Hippocampal formation (tissue), 2 donors: ENCODE data around the gene GAB2.
"Not testable (repeated sequence)": the region's sequence is repeated elsewhere in the genome, so short reads cannot be mapped to it uniquely, and the experiment has no call there.

Source experiments
- DNase-seq, 2 donors: peaks; one replicate each; lab custom pipeline; 2025; lab: John Stamatoyannopoulos, UW

Gene GAB2

DNA sequence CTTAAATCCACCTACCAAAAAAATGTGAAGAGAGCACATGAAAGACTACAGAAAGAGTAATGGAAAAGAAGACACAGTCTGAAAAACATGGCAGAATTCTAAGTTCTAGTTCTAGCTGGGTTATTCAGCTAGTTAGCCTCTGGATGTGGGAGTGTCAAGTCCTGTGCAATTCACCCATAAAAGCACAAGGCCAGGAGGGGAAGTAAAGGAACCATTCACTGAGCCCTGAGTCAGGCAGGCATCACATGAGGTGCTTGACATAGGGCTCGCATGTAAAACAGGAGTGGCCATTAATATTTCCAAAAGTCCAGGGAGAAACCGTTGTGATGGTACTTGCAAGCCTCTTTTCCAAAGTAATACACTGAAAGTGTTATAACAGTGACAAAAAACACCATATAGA is 103.7 kb downstream of the GAB2 start:
- no peak for DNase-seq

DNA sequence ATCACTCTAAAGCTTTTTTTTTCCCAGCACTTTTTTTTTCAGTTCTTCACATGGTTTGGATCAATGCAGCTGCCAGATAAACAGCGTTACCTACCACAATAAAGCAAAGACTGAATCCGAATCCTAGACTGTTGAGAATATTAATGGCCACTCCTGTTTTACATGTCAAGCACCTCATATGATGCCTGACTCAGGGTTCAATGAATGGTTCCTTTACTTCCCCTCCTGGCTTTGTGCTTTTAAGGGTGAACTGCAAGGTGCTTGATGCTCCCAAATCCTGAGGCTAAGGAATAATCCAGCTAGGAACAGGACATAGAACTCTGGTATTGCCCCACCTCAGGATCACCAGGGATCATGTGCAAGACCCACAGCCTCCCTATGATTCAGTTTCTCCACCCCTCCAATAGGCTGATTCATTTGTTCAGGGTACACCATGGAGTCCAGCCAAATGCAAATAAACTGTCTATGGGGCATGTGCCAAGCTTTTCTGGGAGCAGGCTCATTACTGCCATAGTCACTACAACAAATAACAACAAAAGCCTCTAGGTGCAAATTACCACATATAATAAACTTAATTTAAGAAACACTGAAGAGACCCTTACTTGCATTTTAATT is 104.3 kb downstream of the GAB2 start:
- DNase-seq = peak; percentile 49 to 50

DNA sequence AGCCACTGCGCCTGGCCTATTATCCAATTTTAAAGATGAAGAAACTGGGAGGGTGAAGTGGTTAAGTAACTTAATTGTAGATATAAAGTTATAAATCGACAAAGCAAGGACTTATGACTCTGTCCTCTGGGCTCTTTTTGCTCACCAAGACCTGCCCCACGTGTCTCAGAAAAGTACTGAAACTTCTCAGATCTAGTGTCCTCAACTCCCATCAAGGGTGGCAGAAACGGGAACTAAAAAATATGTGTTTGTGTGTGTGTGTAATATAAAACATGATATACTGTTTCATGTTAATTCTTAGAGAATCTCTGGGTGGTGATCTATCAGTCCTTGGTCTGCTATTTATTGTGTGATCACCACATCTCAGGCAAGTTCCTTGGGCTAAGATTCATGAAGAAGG is 104.9 kb downstream of the GAB2 start:
- no peak for DNase-seq

DNA sequence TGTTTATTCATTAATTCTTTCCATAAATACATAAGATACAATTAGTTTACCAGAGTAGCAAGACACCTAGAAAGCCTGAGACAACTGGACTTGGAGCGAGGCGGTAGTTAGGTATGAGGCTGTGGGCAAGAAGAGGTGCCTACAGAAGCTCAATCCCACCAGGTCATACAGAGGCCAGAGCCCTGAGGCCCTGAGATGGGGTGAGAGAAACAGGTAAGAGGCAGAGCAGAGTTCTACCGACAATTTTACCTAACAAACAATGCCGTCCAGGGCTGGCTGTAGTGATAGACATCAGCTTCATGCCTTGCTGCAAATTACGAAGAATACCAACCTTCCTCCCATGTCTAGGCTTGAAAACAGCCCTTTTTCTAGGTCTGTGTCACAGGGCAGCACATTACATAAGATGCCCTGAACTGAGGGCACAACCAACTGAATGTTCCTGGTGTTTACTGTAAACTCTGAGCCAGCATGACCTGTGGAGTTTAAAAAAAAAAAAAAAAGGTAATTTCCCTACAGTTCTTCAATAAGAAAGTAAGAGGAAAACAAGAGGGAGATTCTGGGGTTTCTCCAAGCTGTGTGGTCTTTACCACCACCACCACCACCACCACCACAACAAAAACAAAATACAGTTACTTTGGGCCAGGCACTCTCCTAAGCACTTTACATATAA is 105.8 kb downstream of the GAB2 start:
- no peak for DNase-seq

DNA sequence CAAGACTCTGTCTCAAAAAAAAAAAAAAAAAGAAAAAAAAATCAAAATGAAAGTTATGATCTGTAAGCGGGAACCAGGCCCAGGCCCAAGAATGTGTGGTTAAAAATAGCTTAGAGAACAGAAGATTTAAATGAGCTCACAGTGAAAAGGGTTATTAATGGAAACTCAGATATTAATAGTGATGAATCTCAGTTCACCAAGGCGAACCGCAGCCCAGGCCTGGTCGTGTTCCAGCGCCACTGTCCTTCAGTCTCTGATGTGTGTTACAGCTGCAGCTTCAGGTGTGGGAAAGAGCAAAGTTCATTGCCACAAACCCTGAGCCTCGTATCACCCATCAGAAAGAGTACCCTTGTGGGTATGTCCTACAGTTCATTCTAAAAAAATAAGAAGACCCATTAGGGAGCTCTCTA is 107.1 kb downstream of the GAB2 start:
- DNase-seq = no peak

DNA sequence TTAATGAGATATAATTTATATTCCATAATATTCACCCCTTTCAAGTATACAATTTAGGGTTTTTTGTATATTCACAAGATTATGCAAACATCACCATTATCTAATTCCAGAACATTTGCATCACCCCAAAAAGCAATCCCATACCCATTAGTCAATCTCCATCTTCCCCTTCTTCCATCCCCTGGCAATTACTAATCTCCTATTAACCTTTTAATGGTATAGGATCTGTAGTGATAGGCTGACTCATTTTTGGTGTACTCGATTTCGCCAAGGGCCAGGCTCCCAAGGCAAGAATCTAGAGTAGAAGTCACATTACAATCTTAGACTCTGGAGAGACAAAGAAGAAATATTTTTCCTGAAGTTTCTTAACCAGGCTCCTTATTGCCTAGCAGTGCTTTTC is 113.4 kb downstream of the GAB2 start:
- no peak for DNase-seq

DNA sequence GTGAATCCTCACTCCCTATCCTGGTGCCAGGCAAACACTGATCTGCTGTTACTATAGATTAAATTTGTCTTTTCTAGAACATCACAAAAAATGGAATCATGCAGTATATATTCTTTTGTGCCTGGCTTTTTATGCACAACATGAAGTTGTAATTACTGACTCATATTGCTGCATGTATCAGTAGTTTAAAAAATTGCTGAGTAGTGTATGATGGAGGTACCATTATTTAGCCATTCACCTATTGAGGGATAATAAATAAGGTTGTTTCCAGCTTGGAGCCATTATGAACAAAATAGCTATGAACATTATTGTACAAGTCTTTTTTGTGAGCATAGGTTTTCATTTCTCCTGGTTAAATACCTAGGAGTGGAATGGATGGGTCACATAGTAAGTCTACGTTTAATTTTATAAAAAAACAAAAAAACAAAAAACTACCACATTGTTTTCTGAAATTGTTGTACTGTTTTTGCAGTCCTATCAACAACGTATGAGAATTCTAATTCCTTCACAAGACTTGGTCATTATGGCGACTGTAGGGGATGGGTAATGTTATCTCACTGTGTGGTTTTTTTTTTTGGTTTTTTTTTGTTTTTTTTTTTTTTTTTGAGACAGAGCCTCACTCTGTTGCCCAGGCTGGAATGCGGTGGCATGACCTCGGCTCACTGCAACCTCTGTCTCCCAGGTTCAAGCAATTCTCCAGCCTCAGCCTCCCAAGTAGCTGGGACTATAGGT is 117.3 kb downstream of the GAB2 start:
- DNase-seq = no peak

DNA sequence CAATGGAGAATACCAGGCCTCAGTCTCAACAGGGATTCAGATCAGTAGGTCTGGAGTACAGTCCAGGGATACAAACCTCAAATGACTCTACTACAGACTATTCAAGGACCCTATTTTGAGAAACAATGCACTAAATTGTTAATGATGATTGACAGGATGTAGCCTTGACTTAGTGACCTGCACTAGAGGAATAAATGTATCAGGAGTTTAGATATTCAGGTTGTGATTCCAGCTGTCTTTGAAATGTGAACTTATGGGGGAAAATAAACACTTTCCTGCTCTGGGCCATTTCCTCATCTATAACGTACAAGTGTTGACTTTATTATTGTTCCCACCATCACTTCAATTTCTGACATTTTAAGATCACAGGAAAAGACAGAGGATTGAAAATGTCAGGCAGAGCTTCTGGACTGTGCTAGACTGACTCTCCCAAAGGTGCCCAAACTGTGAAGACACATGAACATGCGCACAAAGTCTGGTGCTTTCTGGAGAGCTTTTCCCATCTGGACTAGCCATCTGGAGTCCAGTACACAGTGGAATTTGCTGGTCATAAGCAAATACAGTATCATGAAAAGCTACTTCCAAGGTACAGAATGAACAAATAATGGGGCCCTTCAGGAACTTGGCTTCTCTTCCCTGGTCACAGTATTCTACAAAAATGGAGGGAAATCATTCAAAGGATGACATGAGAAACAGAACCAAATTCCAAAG is 118.5 kb downstream of the GAB2 start:
- DNase-seq = no peak

DNA sequence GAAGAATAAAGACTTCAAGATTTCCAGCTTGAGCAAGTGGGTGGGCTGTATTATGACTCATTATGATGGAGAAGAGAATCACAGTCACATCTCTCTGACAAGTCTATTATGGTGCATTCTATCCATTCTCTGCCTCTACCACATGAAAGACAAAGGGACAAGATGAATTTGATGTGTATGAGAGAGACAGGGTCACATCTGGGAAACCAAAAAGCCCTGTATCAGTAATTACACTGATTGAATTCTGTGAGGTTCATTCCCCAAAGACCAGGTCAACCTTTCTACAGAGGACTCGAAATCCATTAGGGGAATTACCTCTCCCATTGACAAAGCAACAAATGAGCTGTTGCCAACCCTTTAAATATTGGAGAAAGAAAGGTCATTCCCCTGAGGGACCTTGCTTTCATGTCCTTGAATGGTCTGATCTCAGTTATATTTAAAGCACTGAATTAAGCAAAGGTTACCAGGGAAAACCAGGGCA is 119.3 kb downstream of the GAB2 start:
- no peak for DNase-seq

DNA sequence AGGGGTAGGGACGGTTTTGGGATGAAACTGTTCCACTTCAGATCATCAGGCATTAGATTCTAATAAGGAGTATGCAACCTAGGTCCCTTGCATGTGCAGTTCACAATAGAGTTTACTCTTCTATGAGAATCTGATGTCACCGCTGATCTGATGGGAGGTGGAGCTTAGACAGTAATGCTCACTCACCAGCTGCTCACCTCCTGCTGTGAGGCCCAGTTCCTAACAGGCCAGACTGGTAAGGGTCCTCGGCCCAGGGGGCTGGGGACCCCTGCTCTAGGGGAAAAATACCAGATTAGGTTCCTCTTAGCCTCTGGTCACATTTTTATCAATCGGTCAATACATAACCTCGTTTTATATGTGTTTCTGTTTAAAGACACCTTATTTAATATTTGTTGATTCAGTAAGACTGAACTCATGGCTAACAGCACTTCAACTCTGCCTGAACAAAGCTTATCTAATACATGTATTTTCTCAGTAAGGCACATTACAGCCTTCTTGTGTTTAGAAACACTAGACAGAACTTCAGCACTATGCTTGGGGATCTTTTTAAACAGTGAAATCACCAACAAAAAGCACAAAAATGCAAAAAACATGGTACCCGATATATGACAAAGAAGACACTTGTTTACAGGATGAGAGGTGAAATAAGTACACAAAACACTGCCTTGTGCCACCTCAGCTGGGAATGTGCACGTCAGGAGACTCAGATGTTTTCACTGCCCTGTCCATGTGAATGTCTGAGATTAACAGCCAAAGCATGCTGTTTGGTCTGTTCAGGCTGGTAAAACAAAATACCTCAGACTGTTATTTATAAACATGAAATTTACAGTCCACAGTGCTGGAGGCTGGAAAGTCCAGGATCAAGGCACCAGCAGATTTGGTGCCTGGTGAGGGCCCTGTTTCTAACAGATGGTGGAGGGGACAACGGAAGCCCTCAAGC is 121.4 kb downstream of the GAB2 start:
- DNase-seq = no peak

DNA sequence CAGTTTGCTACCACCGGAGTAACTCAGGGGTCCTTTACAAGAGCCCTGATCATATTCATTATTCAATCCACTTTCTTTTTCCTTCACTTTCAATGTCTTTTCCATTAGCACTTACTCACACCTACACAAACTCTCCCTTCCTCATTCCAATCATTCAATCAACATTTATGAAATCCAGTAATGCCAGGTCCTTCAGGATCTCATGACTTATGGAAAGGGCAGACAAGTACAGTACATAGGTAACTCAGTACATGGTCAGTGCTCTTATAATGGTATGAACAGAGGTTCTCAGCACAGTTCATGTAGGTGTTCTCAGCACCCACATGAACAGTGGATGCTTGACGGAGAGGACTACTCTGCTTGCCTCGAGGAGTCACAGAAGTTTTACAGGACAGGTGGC is 122.3 kb downstream of the GAB2 start:
- DNase-seq = no peak

DNA sequence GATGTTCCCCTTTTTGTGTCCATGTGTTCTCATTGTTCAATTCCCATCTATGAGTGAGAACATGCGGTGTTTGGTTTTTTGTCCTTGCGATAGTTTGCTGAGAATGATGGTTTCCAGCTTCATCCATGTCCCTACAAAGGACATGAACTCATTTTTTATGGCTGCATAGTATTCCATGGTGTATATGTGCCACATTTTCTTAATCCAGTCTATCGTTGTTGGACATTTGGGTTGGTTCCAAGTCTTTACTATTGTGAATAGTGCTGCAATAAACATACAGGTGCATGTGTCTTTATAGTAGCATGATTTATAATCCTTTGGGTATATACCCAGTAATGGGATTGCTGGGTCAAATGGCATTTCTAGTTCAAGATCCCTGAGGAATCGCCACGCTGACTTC is 123.5 kb downstream of the GAB2 start:
- not testable (repeated sequence) for DNase-seq

DNA sequence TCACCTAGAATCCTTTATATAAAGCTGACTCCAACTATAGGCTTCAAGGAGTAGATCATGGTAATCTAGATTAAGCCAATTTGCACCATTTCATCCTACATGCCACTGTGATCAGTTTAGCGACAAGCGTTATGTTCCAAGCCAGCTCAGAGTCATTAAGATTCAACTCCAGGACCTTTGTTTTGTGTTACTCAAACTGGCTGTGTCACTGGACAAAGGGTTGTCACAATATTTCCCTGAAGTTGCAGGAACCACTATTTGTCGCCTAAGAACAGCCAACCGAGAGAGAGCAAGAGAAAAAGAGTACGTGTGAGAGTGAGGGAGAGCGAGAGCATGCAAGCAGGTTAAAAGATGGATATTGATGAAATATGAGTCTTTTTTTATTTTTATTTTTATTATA is 124.1 kb downstream of the GAB2 start:
- DNase-seq = no peak

DNA sequence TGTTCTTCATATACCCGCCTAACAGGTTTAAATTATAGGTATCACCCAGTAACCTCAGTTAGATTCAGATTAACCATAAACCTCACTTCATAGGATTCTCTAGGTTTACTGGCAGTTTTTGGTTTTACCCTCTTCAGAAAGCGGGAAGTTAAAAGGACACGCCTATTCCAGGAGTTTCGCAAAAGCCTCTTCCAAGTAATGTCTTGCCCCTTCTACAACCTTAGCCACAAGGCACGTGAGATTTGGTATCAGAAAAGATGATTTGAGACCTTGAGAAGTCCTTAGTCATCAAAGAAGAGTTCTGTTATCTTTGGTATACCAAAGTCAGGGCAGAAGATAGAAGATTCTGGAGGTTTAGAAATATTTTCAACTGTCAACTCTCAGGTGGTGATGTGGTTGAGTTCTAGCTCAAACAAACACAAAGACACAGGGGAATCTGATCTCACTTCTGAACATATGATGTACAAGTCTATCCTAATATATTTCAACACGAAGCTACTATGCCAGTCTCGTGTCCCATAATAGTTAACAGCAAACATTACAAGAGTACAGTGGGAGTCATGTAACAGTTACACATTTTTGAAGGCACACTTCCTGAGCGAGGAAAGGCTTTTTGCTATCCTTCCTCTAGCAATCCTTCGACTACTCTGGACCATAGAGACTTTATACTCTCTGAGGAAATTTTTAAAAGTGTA is 125.4 kb downstream of the GAB2 start:
- no peak for DNase-seq

DNA sequence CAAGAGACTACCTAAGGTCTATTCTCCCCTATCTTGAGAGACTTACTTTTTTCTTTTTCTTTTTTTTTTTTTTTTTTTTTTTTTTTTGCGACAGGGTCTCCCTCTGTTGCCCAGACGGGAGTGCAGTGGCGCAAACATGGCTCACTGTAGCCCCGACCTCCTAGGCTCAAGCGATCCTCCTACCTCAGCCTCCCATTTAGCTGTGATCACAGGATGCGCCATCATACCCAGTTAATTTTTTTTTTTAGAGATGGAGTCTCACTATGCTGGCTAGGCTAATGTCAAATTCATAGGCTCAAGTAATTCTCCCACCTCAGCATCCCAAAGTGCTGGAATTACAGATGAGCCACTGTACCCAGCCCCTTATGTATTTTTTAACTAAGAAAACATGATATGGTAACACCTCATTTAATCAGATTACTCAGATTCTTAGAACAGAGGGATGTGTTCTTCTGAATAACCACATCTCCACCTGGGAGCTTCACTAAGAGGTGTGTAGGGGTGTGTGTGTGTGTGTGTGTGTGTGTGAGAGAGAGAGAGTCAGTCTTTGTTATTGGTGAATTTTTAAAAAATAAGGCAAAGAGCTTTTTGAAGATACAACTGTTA is 126.0 kb downstream of the GAB2 start:
- no peak for DNase-seq

DNA sequence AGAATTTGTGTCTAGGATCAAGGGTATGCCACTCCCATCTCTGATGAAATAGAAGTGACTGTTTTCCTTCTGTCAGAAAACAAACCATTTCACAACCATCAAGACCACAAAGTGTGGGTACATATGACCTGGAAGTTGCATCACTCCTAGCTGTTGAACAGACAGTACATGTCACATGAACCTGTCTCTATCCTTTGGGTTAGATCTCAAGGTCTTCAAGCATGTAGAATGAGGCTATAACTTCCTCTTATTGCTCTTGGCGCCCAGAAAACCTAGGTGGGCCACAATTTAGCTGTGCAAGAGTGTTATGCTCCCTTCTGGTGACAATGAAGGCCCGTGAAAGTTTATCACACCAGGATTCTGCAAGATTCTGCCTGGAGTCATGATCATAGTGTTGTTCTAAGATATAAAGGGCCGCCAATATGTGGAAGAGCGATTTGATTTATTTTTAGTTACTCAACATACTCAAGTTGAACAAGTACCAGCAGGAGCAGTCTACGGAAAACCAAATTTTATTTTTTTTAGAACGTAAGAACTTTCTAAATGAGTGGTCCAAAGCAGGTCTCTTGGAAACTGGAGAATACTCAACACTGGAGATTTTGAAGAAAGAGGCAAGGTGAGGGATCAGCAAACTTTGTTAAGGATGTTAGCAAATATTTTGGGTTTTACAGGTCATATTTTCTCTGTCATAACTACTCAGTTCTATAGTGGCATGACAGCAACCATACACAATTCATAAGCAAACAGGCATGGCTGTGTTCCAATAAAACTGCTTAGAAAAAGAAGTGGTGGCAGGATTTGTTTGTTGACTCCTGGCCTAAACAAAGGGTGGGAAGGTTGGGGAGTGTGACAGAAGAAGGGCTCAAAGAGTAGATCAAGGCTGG is 127.1 kb downstream of the GAB2 start:
- DNase-seq = no peak

DNA sequence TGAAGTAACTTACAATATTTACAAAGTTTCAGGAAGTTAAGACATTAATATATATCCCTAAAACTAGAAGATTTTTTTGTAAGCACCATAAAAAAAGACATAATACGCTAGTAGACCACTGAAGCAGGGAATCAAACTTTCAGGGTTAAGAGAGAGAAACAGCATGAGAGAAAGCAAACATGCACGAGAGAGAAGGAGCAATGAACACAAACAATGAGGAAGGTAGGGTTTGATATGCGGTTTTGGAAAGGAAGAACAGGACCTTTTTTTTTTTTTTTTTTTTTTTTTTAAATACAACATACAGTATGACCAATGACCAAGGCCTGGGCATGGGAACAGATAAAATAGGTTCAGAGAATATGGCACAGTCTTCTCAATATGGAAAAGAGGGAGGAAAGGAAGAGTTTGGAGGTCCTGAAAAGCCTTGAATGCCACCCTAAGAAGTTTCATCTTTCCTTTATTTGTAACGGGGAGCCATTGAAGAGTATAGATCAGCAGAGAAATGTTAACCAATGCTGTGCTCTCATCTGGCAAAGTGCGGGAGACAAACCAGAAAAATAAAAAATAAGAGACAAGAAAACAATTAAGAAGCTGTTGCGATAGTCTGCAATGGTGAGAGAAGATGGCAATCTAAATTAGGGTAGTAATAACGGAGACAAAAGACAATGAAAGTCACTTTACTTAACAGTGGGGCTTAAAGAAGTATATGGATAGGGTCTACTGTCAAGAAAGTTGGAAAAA is 127.9 kb downstream of the GAB2 start:
- DNase-seq = no peak

DNA sequence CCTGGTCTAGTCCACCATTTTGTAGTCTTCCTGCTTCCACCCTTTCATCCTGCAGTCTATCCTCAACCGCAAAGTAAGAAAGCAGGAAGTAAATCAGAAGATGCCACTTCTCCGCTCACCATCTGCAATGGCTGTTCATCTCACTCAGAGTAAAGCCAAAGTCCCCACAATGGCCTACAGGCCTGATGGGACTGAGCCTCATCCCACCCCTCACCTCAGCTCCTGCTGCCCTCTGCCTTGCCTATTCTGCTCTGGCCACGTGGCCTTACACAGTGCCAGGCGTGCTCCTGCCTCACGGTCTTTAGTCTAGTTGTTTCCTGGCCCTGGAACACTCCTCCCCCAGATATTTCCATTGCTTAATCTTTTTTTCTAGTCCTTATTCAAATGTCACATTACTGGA is 133.4 kb downstream of the GAB2 start:
- no peak for DNase-seq

DNA sequence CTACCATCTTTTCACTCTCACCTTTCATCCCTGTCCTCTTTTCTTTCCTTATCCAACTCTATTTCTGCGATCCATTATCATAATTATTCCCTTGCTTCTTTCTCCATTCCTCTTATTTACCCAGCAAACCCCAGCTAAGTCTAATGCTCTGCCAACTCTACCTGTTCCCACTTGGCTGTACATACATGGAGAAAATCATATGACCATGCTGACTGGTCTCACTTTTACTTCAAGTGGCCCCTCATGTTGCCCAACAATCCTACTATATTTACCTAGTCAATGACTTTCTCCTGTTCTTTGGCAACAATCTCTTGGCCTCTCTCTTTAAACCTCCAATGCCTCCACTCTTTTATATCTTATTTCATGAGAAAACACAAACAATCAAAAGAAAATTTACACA is 134.8 kb downstream of the GAB2 start:
- DNase-seq = no peak
